Measurements from ENCODE around the gene JMJD7.

JMJD7 gene

GRCh38 chr15:41827880-41828806 is at the start of gene JMJD7:
Gene JMJD7 (plus strand): TSS chr15:41828092. CDS start chr15:41828125, 33 bp downstream.
- peak; percentile 92 for DNase-seq (ENCODE audit: low read depth)

DNA sequence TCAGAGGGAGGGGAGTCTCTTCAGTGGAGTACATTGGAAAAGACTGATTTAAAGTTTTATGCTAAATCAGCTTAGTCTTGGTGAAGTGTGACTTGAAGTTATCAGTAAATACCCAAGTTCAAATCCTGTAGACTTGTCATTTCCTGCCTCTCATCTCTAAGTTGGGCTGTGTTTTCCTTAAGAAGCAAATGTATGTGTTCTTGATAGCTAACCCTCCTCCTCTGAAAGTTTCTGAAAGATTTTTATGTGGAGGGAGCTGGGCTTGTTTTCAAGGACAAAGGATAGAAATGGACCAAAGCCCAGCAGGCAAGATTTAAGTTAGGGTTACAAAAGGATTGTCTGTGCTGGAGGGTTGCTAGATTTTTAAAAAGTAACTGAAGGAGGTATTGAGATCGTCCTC is 49.4 kb upstream of the JMJD7 start:
- no peak for DNase-seq (ENCODE audit: low read depth)

GRCh38 chr15:41779662-41780157 is 48.2 kb upstream of the JMJD7 start:
- DNase-seq (ENCODE audit: low read depth): no peak

DNA sequence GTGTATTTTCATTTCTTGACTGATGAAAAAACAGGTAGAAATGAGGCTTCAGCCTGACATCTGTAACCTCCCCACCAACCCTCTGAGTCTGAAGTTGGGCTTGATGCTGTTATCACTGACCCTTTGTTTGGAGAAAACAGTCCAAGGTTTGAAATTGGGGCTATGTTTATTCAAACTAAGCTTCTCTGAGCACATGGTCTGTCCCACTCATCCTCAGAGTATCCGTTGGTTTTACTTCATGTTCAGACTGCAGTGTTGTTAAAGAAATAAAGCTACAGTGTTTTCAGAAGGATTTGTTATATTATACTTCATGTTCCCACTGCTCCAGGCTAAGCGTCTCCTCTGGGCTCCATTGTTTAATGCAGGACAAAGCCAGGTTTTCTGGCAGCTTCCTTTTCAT is 47.6 kb upstream of the JMJD7 start:
- DNase-seq (ENCODE audit: low read depth): no peak

DNA sequence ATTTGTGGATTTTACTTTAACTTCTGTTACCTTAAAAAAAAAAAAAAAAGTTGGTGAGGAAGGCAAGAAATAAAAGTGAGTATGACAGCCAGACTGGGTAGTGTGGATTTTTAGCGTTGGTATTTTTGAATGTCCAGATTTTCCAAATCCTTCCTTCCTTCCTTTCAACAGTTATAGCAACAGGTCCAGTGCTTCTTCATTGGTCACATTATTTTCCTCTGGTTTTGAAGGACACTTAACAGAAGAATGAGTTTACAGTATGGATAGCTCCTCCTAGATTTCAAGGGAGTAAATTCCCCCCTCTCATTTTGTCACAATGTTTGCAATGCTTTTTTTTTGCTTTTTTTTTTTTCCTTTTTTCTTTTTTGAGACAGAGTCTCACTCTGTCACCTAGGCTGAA is 47.2 kb upstream of the JMJD7 start:
- no peak for DNase-seq (ENCODE audit: low read depth)

DNA sequence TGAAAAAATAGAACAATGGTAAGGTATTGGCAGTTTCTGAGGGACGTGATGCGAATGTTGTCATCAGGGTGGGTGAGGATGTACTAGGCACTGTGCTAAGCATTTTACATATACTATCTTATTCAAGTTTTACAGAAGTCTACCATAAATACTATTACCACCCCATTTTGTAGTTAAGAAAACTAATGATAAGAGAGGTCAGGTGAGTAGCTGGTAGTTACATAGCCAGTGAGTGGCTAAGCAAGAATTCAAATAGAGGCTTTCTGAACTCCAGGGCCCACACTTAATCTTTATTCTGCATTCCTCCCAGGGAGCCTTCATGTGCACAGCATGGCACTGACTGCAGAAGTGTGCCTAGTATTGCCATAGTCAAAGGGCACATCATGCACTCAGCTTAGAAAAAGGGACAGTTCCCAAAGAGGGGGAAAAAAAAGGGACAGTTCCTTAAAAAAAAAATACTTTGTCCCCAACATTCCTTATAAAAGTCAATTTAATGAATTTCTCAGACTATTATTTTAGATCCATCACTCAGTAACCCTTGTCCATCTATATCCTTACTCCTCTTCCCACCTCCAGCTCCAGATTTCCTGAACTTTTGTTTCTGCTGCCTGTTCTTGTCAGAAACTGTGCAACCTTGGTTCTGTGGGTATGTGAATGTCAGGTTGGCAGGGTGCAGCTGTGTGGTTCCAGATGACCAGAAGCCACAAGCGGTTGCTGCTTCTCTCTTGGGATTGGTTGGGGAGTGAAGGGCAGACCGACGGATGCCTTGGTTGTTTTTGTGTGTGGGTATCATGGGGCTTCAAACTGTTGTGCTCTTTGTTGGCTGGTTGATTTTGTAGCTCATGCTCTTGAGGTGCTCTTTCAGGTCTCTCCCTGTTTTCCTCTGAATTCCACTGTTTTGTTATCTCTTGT is 45.3 kb upstream of the JMJD7 start:
- no peak for DNase-seq (ENCODE audit: low read depth)

DNA sequence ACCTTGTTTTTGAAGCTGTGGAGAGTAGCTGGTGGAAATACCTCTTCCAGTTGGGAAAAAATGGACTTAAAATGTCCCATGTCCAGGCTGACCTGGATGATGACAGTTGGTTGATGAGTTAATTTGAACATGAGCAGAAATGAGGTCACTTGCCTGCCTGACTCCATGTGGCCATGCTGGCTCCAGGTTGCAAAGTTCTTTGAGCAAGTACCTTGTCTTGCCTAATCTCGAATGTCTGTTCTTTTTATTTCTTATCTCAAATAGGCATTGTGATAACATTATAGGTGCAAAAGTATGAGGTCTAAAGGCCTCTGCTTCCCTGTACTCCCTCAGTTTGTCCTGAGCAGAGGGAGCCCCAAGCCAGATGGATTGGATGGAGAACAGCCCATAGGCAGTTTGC is 44.6 kb upstream of the JMJD7 start:
- DNase-seq (ENCODE audit: low read depth): no peak

- DNase-seq (ENCODE audit: low read depth): no peak
These were observed 39.6 kb upstream of the JMJD7 start for GRCh38 chr15:41788262-41788661.

- no peak for DNase-seq (ENCODE audit: low read depth)
These were observed 38.7 kb upstream of the JMJD7 start for GRCh38 chr15:41789236-41789635.

- no peak for DNase-seq (ENCODE audit: low read depth)
These were observed 38.2 kb upstream of the JMJD7 start for GRCh38 chr15:41789662-41790061.

DNA sequence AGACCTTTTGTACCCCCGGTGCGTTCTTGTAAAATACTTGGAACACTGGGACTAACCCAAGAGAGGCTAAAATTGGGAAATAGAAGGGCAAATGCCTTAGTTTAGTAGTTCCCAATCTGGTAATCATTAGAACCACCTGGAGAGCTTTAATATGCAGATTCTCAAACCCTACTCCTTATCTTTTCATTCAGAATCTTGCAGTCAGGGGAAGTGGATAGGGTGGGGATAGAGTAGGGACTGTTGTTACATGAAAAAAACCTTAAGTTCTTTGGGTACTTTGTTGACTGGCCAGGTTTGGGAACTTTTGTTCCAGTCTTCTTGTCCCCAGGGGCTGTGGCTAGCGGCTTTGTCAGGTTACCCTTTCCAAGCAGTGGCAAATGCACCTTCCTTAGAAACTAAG is 37.7 kb upstream of the JMJD7 start:
- no peak for DNase-seq (ENCODE audit: low read depth)

- no peak for DNase-seq (ENCODE audit: low read depth)
These were observed 36.9 kb upstream of the JMJD7 start for GRCh38 chr15:41790756-41791546.

GRCh38 chr15:41791547-41791937 is 36.4 kb upstream of the JMJD7 start:
- no peak for DNase-seq (ENCODE audit: low read depth)

DNA sequence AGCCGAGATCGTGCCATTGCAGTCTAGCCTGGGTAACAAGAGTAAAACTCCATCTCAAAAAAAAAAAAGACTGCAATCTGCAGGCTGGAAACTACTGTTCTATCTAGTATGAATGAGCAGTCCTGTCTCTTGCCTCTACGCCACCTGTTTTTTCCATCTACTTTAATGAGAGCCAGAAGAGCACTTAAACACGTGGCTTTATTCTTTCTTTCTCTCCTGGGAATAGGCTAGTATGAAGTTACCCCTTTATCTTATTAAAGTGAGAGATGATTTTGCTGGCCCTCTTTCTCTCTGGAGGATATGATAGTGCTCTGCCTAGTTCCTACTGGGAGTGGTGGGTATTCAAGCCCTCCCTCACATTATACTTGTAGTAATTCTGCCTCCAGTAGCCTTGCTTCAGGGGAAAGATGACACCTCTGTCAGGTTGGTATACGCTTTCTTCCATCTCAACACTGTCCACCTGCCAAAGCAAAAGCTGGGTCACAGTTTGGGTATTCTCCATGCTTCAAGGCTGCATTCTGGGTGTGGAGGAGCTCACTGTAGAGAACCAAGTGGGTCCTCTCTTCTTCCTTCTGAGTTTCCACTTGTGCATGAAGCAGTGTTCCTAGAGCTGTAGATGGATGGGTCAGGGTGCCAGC is 35.8 kb upstream of the JMJD7 start:
- no peak for DNase-seq (ENCODE audit: low read depth)

- no peak for DNase-seq (ENCODE audit: low read depth)
These were observed 33.8 kb upstream of the JMJD7 start for GRCh38 chr15:41794081-41794480.

DNA sequence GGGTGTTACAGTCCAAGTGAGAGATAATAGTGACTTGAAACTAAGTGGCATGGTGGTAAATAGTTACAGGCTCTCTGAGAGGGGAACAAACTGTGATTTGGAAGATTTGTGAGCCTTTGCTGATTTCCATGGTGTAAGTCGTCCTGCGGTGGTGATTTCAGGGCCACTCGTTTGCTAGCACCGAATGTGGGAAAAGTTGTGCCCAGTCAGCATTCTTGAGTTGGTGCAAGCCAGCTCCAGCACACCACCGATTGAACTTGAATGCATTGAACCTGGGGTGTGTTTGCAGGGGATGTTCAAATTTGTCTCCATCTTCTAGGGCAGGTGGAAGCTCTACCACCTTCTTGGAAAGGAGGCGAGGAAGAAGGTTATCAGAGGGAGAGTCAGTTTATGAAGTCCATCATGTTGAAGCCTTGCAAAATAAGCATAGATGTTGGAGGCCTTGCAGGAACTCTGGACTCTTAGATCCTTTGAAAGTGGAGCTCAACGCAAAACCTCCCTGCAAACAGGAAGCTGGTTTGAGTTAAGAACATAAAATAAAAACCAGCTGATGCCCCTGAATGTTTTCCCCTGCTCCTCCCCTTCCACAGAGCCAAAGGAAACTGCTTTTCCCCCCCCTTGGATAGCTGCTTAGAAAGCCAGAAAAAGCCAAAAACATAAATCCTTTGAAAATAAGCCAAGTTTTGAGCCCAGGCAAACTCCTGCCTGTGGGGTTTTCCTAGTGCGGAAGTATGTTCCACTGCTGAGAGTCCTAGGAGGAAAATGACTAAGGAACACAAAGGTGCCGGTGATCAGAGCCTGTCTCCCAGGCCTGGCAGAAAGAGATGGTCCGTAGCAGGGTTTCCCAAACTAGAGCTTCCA is 31.7 kb upstream of the JMJD7 start:
- DNase-seq (ENCODE audit: low read depth): no peak

- no peak for DNase-seq (ENCODE audit: low read depth)
These were observed 30.5 kb upstream of the JMJD7 start for GRCh38 chr15:41797201-41797944.

DNA sequence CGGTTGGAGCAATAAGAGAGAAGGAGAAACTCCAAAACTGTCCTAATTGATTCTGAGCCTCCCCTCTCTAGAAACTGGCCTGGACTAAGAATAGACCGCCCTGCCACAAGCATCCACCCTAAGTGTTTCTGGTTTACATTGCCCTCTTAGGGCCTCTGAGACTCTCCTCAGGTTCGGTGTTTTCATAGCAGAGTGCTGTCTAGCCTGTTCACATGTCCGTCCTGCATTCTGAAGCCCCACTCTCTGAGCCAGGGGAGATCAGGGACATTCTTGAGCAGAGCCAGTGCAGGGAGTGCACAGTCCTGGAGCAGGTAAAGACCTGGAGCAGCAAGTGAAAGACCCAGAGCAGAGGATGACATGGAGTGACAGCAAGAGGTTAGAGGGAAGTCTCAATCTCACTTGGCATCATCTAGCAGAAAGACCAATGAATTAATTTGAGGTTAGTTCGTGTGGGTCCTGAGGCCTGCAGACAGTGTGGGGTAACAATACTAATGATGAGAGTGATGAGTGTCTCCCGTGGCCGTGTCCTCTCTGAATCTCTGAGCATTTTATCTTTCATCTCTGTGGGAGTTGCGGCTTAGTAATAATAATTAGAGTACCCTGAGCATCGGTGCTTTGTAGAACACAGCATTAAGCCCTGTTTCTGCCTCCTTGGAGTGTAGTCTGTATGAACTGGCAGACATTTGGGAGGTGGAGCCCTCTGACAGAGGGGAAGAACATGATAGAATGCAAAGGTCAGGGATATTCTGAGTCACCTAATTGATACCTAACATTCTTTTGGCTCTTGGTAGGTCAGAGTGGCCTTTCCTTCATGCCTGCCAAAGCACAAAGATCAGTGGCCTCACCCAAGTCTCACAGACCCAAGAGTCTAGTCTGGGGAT is 29.0 kb upstream of the JMJD7 start:
- DNase-seq (ENCODE audit: low read depth): no peak

GRCh38 chr15:41799488-41799805 is 28.4 kb upstream of the JMJD7 start:
- no peak for DNase-seq (ENCODE audit: low read depth)

Measured in activated T-helper 1 cell treated with Interleukin-2 at 50 U/mL for 16 hours (primary cell).